ENCODE data around the gene ZNF695.
"Not testable (repeated sequence)": the region's sequence is repeated elsewhere in the genome, so short reads cannot be mapped to it uniquely, and the experiment has no call there.

Gene ZNF695

DNA sequence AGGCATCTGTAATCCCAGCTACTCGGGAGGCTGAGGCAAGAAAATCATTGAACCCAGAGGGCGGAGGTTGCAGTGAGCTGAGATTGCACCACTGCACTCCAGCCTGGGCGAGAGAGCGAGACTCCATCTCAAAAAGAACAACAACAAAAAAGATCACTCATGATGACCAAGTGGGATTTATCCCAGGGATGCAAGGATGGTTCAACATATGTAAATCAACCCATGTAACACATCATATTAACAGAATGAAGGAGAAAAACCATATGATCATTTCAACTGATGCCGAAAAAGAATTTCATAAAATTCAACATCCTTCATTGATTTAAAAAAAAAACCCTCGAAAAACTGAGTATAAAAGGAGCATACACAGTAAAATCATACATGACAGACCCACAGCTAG, 3.8 kb downstream of the ZNF695 start:
- H3K27me3 ChIP-seq (ENCODE audit: control insufficient read depth in 1 of 2, insufficient read depth in 2 of 2, low read length in 2 of 2); H3K27ac ChIP-seq (ENCODE audit: low read depth, low read length); H3K4me1 ChIP-seq (ENCODE audit: insufficient read depth, low read length); H3K4me3 ChIP-seq (ENCODE audit: low read depth in 1 of 2, low read length in 2 of 2); H3K9ac ChIP-seq (ENCODE audit: low read length); H3K9me3 ChIP-seq (ENCODE audit: low read length); H3K36me3 ChIP-seq (ENCODE audit: insufficient read depth, low read length): not testable (repeated sequence)

- H3K4me3 ChIP-seq (ENCODE audit: low read depth in 1 of 2, low read length in 2 of 2): no peak overlapping the region
- no peaks in the 10 kb centered on the region for H3K4me1 ChIP-seq (ENCODE audit: insufficient read depth, low read length)
- H3K27ac ChIP-seq (ENCODE audit: low read depth, low read length): no peak overlapping the region
Observed at GRCh38 chr1:246989901-246990300, 18.0 kb downstream of the ZNF695 start.

DNA sequence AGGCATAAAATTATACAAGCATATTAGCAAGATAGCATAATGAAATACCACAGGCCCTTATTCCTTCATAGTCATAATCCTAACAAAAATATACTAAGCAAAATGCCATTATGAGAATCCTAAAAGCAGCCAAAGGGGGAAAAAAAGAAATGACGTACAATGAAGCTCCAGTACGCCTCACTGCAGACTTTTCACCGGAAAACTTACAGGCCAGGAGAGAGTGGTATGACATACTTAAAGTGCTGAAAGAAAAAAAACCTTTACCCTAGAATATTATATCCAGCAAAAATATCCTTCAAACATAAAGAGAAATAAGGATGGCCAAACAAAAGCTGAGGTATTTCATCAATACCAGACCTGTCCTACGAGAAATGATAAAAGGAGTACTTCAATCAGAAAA, 19.5 kb downstream of the ZNF695 start:
- Histone ChIP-seq H3K27me3 (ENCODE audit: control insufficient read depth in 1 of 2, insufficient read depth in 2 of 2, low read length in 2 of 2) (no peaks in the 10 kb centered on the region), H3K36me3 (ENCODE audit: insufficient read depth, low read length) (no peaks in the 10 kb centered on the region), H3K4me3 (ENCODE audit: low read depth in 1 of 2, low read length in 2 of 2) (no peak overlapping the region), H3K4me1 (ENCODE audit: insufficient read depth, low read length) (no peaks in the 10 kb centered on the region), H3K27ac (ENCODE audit: low read depth, low read length) (no peak overlapping the region), H3K9ac (ENCODE audit: low read length) (no peak overlapping the region), H3K9me3 (ENCODE audit: low read length) (peaks cover 28% of the 10 kb centered on the region)

More at GRCh38 chr1:246989901-246990300, 18.0 kb downstream of the ZNF695 start:
- no peaks in the 10 kb centered on the region for H3K36me3 ChIP-seq (ENCODE audit: insufficient read depth, low read length)
- no peak overlapping the region for H3K9ac ChIP-seq (ENCODE audit: low read length)
- peaks cover 24% of the 10 kb centered on the region for H3K9me3 ChIP-seq (ENCODE audit: low read length)
- no peaks in the 10 kb centered on the region for H3K27me3 ChIP-seq (ENCODE audit: control insufficient read depth in 1 of 2, insufficient read depth in 2 of 2, low read length in 2 of 2)

- Histone ChIP-seq H3K27ac (ENCODE audit: low read depth, low read length) (no peak overlapping the region), H3K9me3 (ENCODE audit: low read length) (peaks cover 28% of the 10 kb centered on the region), H3K4me1 (ENCODE audit: insufficient read depth, low read length) (no peaks in the 10 kb centered on the region), H3K9ac (ENCODE audit: low read length) (no peak overlapping the region), H3K4me3 (ENCODE audit: low read depth in 1 of 2, low read length in 2 of 2) (no peak overlapping the region), H3K27me3 (ENCODE audit: control insufficient read depth in 1 of 2, insufficient read depth in 2 of 2, low read length in 2 of 2) (no peaks in the 10 kb centered on the region), H3K36me3 (ENCODE audit: insufficient read depth, low read length) (no peaks in the 10 kb centered on the region)
Observed at GRCh38 chr1:246987083-246987690, 20.7 kb downstream of the ZNF695 start.

DNA sequence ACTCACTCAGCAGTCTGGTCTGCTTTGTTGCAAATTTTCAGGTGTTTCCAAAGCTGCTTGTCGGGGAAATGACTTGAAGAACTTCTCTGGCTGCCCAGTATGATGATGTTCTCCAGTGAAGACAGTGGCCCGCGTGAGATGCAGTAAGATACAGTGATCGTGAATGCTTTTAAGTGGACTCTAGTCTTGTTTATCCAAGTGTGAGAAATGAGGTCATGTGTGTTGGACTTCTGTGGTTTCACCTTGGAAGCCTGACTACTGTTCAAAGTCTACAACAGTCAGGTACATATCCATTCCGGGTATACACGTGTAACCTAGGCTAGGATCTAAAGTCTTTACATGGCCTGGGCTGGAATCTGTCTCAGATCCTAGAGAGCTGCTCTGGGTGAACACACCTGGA, 29.1 kb downstream of the ZNF695 start:
- no peak overlapping the region for H3K4me3 ChIP-seq (ENCODE audit: low read depth in 1 of 2, low read length in 2 of 2)
- H3K27ac ChIP-seq (ENCODE audit: low read depth, low read length): no peak overlapping the region
- no peak overlapping the region for H3K9ac ChIP-seq (ENCODE audit: low read length)
- no peaks in the 10 kb centered on the region for H3K9me3 ChIP-seq (ENCODE audit: low read length)
- H3K36me3 ChIP-seq (ENCODE audit: insufficient read depth, low read length): no peaks in the 10 kb centered on the region
- no peaks in the 10 kb centered on the region for H3K27me3 ChIP-seq (ENCODE audit: control insufficient read depth in 1 of 2, insufficient read depth in 2 of 2, low read length in 2 of 2)
- H3K4me1 ChIP-seq (ENCODE audit: insufficient read depth, low read length): no peaks in the 10 kb centered on the region

GRCh38 chr1:246978281-246978680, 29.6 kb downstream of the ZNF695 start:
- Histone ChIP-seq H3K27me3 (ENCODE audit: control insufficient read depth in 1 of 2, insufficient read depth in 2 of 2, low read length in 2 of 2) (no peaks in the 10 kb centered on the region), H3K36me3 (ENCODE audit: insufficient read depth, low read length) (no peaks in the 10 kb centered on the region), H3K4me1 (ENCODE audit: insufficient read depth, low read length) (no peaks in the 10 kb centered on the region), H3K9me3 (ENCODE audit: low read length) (no peaks in the 10 kb centered on the region), H3K9ac (ENCODE audit: low read length) (no peak overlapping the region), H3K4me3 (ENCODE audit: low read depth in 1 of 2, low read length in 2 of 2) (no peak overlapping the region), H3K27ac (ENCODE audit: low read depth, low read length) (no peak overlapping the region)

DNA sequence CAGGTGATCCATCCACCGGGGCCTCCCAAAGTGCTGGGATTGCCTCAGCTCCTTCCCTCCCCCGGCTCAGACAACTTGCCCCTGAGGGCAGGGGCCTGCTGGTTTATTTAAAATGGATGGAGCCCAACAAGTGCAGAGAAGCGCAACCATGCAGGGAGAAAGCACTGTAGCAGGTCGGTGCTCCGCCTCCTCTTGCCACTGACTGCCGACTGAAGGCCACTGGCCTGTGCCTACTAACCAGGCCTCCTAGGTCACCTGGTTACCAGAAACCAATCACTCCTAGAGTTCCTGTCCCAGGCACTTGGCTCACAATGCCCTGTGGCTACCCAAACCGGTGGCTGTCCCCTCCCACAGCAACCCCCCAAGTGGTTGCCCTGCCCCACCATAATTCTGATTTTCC, 35.9 kb downstream of the ZNF695 start:
- Histone ChIP-seq H3K4me1 (ENCODE audit: insufficient read depth, low read length) (no peaks in the 10 kb centered on the region), H3K9ac (ENCODE audit: low read length) (no peak overlapping the region), H3K27me3 (ENCODE audit: control insufficient read depth in 1 of 2, insufficient read depth in 2 of 2, low read length in 2 of 2) (no peaks in the 10 kb centered on the region), H3K4me3 (ENCODE audit: low read depth in 1 of 2, low read length in 2 of 2) (no peak overlapping the region), H3K36me3 (ENCODE audit: insufficient read depth, low read length) (no peaks in the 10 kb centered on the region), H3K27ac (ENCODE audit: low read depth, low read length) (no peak overlapping the region), H3K9me3 (ENCODE audit: low read length) (no peaks in the 10 kb centered on the region)

DNA sequence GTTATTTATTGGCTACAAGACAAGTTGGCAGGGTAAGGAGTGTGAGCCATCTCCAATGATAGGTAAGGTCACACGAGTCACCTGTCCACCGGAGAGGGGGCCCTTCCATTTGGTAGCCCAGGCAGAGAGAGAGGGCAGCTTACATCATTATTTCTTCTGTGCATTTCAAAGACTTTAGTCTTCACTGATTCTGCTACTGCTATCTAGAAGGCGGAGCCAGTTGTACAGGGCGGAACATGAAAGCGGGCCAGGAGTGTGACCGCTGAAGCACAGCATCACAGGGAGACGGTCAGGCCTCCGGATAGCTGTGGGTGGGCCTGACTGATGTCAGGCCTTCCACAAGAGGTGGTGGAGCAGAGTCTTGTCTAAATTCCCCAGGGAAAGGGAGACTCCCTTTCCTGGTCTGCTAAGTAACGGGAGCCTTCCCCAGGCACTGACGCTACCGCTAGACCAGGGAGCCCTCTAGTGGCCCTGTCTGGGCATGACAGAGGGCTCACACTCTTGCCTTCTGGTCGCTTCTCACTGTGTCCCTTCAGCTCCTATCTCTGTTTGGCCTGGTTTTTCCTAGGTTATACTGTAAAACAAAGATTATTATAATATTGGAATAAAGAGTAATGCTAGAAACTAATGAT, 36.7 kb downstream of the ZNF695 start:
- no peaks in the 10 kb centered on the region for H3K4me1 ChIP-seq (ENCODE audit: insufficient read depth, low read length)
- H3K36me3 ChIP-seq (ENCODE audit: insufficient read depth, low read length): no peaks in the 10 kb centered on the region
- H3K9me3 ChIP-seq (ENCODE audit: low read length): no peaks in the 10 kb centered on the region
- H3K9ac ChIP-seq (ENCODE audit: low read length): no peak overlapping the region
- no peak overlapping the region for H3K4me3 ChIP-seq (ENCODE audit: low read depth in 1 of 2, low read length in 2 of 2)
- H3K27ac ChIP-seq (ENCODE audit: low read depth, low read length): no peak overlapping the region
- no peaks in the 10 kb centered on the region for H3K27me3 ChIP-seq (ENCODE audit: control insufficient read depth in 1 of 2, insufficient read depth in 2 of 2, low read length in 2 of 2)

- H3K4me1 ChIP-seq (ENCODE audit: insufficient read depth, low read length): no peaks in the 10 kb centered on the region
- no peaks in the 10 kb centered on the region for H3K36me3 ChIP-seq (ENCODE audit: insufficient read depth, low read length)
- no peak overlapping the region for H3K9ac ChIP-seq (ENCODE audit: low read length)
- H3K4me3 ChIP-seq (ENCODE audit: low read depth in 1 of 2, low read length in 2 of 2): no peak overlapping the region
- H3K27me3 ChIP-seq (ENCODE audit: control insufficient read depth in 1 of 2, insufficient read depth in 2 of 2, low read length in 2 of 2): no peaks in the 10 kb centered on the region
- H3K27ac ChIP-seq (ENCODE audit: low read depth, low read length): no peak overlapping the region
- no peaks in the 10 kb centered on the region for H3K9me3 ChIP-seq (ENCODE audit: low read length)
Observed at GRCh38 chr1:246969621-246970020, 38.2 kb downstream of the ZNF695 start.

DNA sequence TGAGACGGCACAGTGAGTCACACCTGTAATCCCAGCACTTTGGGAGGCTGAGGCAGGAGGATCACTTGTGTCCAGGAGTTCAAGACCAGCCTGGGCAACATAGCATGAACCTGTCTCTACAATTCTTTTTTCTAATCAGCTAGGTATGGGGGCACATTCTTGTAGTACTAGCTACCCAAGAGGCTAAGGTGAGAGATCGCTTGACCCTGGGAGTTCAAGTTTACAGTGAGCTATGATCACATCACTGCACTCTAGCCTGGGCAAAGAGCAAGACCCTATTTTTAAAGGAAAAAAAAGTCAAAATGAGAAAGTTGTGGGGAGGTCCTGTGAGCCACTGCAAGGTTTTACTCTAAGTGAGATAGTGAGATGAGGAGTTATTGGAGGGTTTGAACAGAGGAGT, 41.4 kb downstream of the ZNF695 start:
- no peaks in the 10 kb centered on the region for H3K27me3 ChIP-seq (ENCODE audit: control insufficient read depth in 1 of 2, insufficient read depth in 2 of 2, low read length in 2 of 2)
- H3K4me1 ChIP-seq (ENCODE audit: insufficient read depth, low read length): no peaks in the 10 kb centered on the region
- H3K27ac ChIP-seq (ENCODE audit: low read depth, low read length): no peak overlapping the region
- no peak overlapping the region for H3K4me3 ChIP-seq (ENCODE audit: low read depth in 1 of 2, low read length in 2 of 2)
- no peaks in the 10 kb centered on the region for H3K36me3 ChIP-seq (ENCODE audit: insufficient read depth, low read length)
- no peaks in the 10 kb centered on the region for H3K9me3 ChIP-seq (ENCODE audit: low read length)
- H3K9ac ChIP-seq (ENCODE audit: low read length): no peak overlapping the region

GRCh38 chr1:246959944-246960693, 47.7 kb downstream of the ZNF695 start:
- H3K4me1 ChIP-seq (ENCODE audit: insufficient read depth, low read length): no peaks in the 10 kb centered on the region
- H3K27me3 ChIP-seq (ENCODE audit: control insufficient read depth in 1 of 2, insufficient read depth in 2 of 2, low read length in 2 of 2): no peaks in the 10 kb centered on the region
- H3K9ac ChIP-seq (ENCODE audit: low read length): no peak overlapping the region
- no peak overlapping the region for H3K4me3 ChIP-seq (ENCODE audit: low read depth in 1 of 2, low read length in 2 of 2)
- H3K27ac ChIP-seq (ENCODE audit: low read depth, low read length): no peak overlapping the region
- H3K36me3 ChIP-seq (ENCODE audit: insufficient read depth, low read length): no peaks in the 10 kb centered on the region
- H3K9me3 ChIP-seq (ENCODE audit: low read length): no peaks in the 10 kb centered on the region

Measured in muscle layer of colon (tissue), 2 donors.